ENCODE data around the gene SLC4A1. TPM values are rescaled to one million over a fixed set of nuclear protein-coding genes. Genes with fewer than 3 reads are reported as not detected.
A peak's percentile ranks its signal among the peaks of the same experiment; 100 is the strongest.

The SLC4A1 gene
- total RNA-seq, 1 donor from 2014 or later: not detected

- H3K27me3 Mint-ChIP-seq (ENCODE audit: low read depth): peaks cover 7% of the 10 kb centered on the region
- no peaks in the 10 kb centered on the region for H3K9me3 Mint-ChIP-seq
- DNase-seq (ENCODE audit: low spot score in 2 of 2, unreplicated experiment in 2 of 2): no peak
- TF ChIP-seq CTCF (IDR thresholded peaks at IDR 0.05; ENCODE audit: unreplicated experiment): no peak
- H3K27ac Mint-ChIP-seq: no peak overlapping the region
- H3K4me3 Mint-ChIP-seq: no peak overlapping the region
- peaks cover 5% of the 10 kb centered on the region for H3K4me1 Mint-ChIP-seq
- no peaks in the 10 kb centered on the region for H3K36me3 Mint-ChIP-seq
Observed at GRCh38 chr17:44232061-44232460, 35.9 kb downstream of the SLC4A1 start.

GRCh38 chr17:44230140-44230539 lies 37.8 kb downstream of the SLC4A1 start:
- DNase-seq (ENCODE audit: low spot score in 2 of 2, unreplicated experiment in 2 of 2): no peak
- H3K4me3 Mint-ChIP-seq: no peak overlapping the region
- TF ChIP-seq CTCF (IDR thresholded peaks at IDR 0.05; ENCODE audit: unreplicated experiment): no peak
- H3K36me3 Mint-ChIP-seq: no peaks in the 10 kb centered on the region
- no peak overlapping the region for H3K27ac Mint-ChIP-seq
- H3K27me3 Mint-ChIP-seq (ENCODE audit: low read depth): no peaks in the 10 kb centered on the region
- H3K4me1 Mint-ChIP-seq: peaks cover 4% of the 10 kb centered on the region
- H3K9me3 Mint-ChIP-seq: no peaks in the 10 kb centered on the region

- no peaks in the 10 kb centered on the region for H3K4me1 Mint-ChIP-seq
- H3K27ac Mint-ChIP-seq: no peak overlapping the region
- no peak for TF ChIP-seq CTCF (IDR thresholded peaks at IDR 0.05; ENCODE audit: unreplicated experiment)
- H3K4me3 Mint-ChIP-seq: no peak overlapping the region
- no peak for DNase-seq (ENCODE audit: low spot score in 2 of 2, unreplicated experiment in 2 of 2)
- no peaks in the 10 kb centered on the region for H3K36me3 Mint-ChIP-seq
- no peaks in the 10 kb centered on the region for H3K27me3 Mint-ChIP-seq (ENCODE audit: low read depth)
- no peaks in the 10 kb centered on the region for H3K9me3 Mint-ChIP-seq
Observed at GRCh38 chr17:44229090-44229489, 38.8 kb downstream of the SLC4A1 start.

- no peak for TF ChIP-seq CTCF (IDR thresholded peaks at IDR 0.05; ENCODE audit: unreplicated experiment)
- no peaks in the 10 kb centered on the region for H3K27me3 Mint-ChIP-seq (ENCODE audit: low read depth)
- H3K4me3 Mint-ChIP-seq: no peak overlapping the region
- no peaks in the 10 kb centered on the region for H3K9me3 Mint-ChIP-seq
- DNase-seq (ENCODE audit: low spot score in 2 of 2, unreplicated experiment in 2 of 2): no peak
- no peaks in the 10 kb centered on the region for H3K36me3 Mint-ChIP-seq
- H3K4me1 Mint-ChIP-seq: peaks cover 18% of the 10 kb centered on the region
- no peak overlapping the region for H3K27ac Mint-ChIP-seq
Observed at GRCh38 chr17:44223541-44224071, 44.3 kb downstream of the SLC4A1 start.

GRCh38 chr17:44222112-44222869 lies 45.6 kb downstream of the SLC4A1 start:
- Mint-ChIP-seq H3K4me1 (peaks cover 23% of the 10 kb centered on the region), H3K4me3 (peak overlapping the region; percentile 93), H3K9me3 (no peaks in the 10 kb centered on the region), H3K36me3 (no peaks in the 10 kb centered on the region), H3K27ac (peak overlapping the region; percentile 95), H3K27me3 (ENCODE audit: low read depth) (no peaks in the 10 kb centered on the region)
- DNase-seq (ENCODE audit: low spot score in 2 of 2, unreplicated experiment in 2 of 2): peak in 1 of 2 experiments; percentile 44
- no peak for TF ChIP-seq CTCF (IDR thresholded peaks at IDR 0.05; ENCODE audit: unreplicated experiment)
